Neural progenitor cell (in vitro differentiated cells): ENCODE results near the gene G6PD.

Experiments used
- EZH2 ChIP-seq: fragments of 200-600 bp; sonication (generic); IDR thresholded peaks from 2 replicates; pipeline ENCODE4 v1.6.1; 2017; ENCODE audit warnings: antibody characterized with exemption, mild to moderate bottlenecking, moderate library complexity
- EZH2phosphoT487 ChIP-seq: fragments of 200-600 bp; sonication (generic); IDR thresholded peaks from 2 replicates; pipeline ENCODE4 v1.6.1; 2017; ENCODE audit warnings: antibody characterized with exemption
- TF ChIP-seq, protein P1 (sequence below): fragments of 200-600 bp; sonication (generic); IDR thresholded peaks from 2 replicates; pipeline ENCODE4 v1.5.1; 2017; ENCODE audit warnings: antibody characterized with exemption, mild to moderate bottlenecking

DNA sequence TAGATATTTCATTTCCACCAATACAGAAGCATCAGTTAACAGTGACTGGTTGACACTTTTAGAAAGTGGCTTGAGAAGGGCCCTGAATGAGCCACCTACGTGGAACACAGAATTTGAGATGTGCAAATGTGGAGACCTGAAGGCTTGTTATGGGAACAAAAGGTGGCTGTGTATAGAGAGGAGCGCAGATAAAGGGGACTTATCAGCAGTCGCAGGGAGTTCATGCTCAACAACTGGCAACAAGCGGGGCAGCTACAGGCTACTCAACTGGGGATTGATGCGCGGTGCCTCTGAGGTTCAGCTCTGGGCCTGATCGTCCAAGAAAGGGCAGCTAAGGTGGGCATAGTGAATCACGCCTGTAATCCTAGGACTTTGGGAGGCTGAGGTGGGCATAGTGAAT is 27.3 kb downstream of the G6PD start:
- TF ChIP-seq, protein P1, sequence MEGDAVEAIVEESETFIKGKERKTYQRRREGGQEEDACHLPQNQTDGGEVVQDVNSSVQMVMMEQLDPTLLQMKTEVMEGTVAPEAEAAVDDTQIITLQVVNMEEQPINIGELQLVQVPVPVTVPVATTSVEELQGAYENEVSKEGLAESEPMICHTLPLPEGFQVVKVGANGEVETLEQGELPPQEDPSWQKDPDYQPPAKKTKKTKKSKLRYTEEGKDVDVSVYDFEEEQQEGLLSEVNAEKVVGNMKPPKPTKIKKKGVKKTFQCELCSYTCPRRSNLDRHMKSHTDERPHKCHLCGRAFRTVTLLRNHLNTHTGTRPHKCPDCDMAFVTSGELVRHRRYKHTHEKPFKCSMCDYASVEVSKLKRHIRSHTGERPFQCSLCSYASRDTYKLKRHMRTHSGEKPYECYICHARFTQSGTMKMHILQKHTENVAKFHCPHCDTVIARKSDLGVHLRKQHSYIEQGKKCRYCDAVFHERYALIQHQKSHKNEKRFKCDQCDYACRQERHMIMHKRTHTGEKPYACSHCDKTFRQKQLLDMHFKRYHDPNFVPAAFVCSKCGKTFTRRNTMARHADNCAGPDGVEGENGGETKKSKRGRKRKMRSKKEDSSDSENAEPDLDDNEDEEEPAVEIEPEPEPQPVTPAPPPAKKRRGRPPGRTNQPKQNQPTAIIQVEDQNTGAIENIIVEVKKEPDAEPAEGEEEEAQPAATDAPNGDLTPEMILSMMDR = no peak
- TF ChIP-seq EZH2phosphoT487 = no peak
- TF ChIP-seq EZH2 = no peak
